COLO668 (cell line): ENCODE results near the gene ARL10.
"Not testable (repeated sequence)": the region's sequence is repeated elsewhere in the genome, so short reads cannot be mapped to it uniquely, and the experiment has no call there.

Experiments used
- DNase-seq: peaks from one replicate; lab custom pipeline; 2025; ENCODE audit not compliant: unreplicated experiment; lab: John Stamatoyannopoulos, UW

ARL10 gene

DNA sequence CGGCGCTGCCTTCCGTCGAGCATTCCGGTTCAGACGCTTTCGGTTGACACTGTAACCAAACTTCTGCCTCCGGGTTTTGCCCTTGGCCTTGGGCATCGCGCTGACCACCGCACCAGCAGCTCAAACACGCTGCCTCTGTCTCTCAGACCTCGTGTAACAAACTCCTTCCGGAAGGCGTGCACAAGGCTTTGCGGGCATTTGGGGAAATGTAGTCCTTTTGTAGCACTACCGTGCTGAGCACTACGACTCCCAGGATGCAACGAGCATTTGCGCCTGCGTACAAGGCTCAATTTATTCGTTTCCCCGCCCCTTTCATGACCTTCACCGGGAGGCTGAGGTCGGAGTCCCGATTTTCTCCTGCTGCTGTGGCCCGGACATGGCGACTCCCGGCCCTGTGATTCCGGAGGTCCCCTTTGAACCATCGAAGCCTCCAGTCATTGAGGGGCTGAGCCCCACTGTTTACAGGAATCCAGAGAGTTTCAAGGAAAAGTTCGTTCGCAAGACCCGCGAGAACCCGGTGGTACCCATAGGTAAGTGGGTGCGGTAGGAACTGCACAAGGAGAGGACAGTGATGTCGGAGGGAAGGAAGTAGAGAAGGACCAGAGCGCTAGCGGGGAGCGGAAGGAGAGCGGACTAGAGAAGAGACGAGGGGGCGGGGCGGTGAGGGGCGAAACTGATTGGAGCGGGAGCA lies 23.3 kb downstream of the ARL10 start, which contains the start of the genes HIGD2A and NOP16:
Gene HIGD2A (plus strand): TSS at position 308 of the 691 bp plus-strand sequence. CDS start 69 bp downstream, at position 377.
Gene NOP16 (minus strand): TSS at position 155 of the 691 bp plus-strand sequence. CDS start 59 bp downstream, at position 96.
- peak; percentile 97 for DNase-seq

DNA sequence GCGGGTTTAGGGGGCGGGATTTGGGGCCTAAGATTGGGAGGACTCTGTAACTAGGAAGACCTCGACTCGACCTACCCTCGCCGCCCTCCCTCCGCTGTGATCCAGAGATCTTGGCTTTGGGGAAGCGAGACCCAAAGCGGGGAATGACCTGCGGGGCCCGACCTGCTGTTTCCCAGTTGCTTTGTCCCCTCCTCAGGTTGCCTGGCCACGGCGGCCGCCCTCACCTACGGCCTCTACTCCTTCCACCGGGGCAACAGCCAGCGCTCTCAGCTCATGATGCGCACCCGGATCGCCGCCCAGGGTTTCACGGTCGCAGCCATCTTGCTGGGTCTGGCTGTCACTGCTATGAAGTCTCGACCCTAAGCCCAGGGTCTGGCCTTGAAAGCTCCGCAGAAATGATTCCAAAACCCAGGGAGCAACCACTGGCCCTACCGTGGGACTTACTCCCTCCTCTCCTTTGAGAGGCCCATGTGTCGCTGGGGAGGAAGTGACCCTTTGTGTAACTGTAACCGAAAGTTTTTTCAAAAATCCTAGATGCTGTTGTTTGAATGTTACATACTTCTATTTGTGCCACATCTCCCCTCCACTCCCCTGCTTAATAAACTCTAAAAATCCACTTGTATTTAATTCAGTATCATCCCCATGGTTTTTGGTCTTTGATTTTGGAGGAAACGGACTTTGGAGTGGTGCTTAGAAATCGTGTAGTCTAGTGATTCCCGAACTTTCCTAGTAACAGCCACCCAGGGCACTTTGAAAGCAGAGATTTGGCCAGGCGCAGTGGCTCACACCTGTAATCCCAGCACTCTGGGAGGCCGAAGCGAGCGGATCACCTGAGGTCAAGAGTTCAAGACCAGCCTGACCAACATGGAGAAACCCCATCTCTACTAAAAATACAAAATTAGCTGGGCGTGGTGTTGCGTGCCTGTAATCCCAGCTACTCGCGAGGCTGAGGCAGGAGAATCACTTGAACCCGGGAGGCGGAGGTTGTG lies 24.1 kb downstream of the ARL10 start:
- no peak for DNase-seq

DNA sequence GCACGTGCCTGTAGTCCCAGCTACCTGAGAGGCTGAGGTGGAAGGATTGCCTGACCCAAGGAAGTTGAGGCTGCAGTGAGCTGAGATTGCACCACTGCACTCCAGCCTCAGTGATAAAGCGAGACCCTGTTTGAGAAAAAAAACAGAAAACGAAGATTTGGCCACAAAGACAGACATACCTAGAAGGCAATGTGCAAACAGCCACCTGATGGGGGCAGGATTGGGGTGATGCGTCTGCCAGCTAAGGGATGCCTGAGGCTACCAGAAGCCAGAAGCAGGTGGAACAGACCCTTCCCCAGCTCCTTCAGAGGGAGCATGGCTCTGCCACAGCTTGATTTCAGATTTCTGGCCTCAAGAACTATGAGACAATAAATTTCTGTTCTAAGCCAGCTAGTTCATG lies 26.2 kb downstream of the ARL10 start:
- no peak for DNase-seq

DNA sequence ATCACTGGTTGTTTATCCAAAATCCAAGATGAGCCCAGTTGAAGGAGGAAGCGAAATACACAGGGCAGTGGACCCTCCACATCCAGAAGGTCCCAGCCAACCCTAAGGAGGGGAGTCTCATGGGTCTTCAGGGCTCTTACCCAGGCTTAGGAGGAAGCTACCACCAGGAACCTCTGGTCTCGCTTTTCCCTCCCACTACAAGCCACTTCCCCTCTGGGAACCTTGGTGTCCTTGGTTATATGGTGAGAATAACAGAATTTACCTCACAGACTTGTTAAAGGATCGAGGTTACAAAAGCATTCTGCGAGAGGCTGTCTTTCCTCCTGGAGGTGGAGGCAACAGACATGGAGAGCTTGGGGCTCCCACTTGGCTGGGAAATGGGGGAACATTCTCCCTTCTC lies 26.7 kb downstream of the ARL10 start:
- DNase-seq, result no peak

- no peak for DNase-seq
Observed at GRCh38 chr5:176392526-176392925, 27.2 kb downstream of the ARL10 start.

DNA sequence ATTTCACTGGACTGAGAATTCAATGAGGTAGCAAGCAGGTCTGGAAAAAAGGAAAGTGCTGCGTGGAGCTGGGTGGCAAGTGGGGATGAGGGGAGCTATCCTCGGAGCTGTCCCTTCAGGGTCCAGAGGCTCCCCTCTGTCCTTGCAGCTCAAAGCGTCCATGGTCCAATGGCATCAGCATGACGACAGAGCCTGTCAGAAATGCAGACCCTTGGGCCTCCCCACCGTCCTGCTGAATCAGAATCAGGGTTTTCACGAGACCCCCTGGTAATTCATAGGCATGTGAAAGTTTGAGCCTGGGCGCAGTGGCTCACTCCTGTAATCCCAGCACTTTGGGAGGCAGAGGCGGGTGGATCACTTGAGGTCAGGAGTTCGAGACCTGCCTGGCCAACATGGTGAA lies 28.8 kb downstream of the ARL10 start:
- no peak for DNase-seq

DNA sequence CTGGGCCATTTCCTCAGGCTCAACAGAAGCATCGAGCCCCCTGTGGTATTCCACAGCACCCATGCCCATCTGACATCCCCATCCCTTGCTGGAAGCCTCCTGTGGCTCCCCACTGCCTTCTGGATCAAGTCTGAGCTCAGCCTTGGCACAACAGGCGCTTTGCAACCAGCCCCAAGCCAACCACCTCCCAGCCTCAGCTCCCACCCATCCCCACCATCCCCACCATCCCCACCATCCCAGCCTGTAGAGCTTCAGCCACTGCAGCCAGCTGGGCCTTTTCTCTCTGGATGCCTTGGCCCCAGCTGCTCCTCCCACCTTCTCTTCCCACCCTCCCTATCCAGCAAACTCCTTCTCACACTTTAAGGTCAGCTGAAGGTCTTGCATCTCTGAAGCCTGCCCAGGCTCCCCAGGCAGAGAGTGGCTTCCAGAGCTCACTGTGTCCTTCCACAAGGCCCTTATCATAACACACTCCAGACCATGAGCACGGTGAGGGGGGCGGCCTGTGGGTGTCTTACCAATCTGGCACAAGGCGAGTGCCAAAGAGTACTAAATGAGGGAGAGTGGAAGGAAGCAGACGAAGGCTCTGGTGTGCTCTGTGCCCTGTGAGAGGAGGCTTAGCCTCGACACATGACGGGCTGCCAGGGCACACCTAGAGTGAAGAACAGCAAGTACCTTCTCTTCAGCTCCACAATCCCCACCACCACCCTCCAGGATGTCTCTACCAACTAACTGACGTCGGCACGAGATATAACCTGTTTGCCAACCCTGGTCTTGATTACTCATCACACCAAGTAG lies 29.8 kb downstream of the ARL10 start:
- DNase-seq, result no peak

GRCh38 chr5:176396330-176396729 lies 31.0 kb downstream of the ARL10 start:
- no peak for DNase-seq

GRCh38 chr5:176397736-176398420 lies 32.6 kb downstream of the ARL10 start:
- DNase-seq, result no peak

DNA sequence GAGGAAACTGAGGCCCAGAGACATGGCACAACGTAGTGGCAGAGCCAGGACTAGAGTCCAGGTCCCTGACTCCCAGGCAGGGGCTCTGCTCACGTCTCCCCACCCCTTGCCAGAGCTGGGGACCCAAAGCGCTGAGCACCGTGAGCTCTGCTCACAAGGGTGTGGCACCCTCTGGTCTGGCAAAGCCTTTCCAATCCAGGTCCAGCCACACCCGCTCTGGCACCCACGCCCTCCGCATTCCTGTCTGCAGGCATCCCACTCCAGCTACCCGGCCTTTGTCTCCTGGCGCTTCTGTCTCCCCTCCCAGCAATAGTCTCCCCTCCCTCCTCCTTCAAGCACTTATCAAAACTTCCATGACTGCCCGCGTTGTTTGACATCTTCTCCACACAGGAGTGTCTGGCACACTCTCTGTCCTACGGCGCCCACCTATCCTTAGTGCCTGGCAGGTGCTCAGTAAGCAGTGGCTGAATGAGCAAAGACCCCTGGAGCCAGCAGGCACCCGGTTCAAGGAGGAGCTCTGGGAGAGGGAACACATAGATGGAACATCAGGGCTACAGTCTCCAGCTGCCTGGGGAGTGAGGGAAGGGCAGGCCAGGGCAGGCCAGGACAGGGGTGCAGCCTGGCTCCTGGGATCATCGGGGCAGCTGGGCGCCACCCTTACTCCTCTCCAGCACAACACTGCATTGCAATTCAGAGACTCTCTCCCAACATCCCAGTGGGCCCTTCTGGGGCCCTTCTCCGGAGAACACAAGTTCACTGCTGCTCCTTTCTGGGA lies 35.3 kb downstream of the ARL10 start:
- DNase-seq, result no peak

- DNase-seq, result no peak
Observed at GRCh38 chr5:176401281-176402205, 36.3 kb downstream of the ARL10 start.

- DNase-seq, result no peak
Observed at GRCh38 chr5:176405656-176406435, 40.6 kb downstream of the ARL10 start.

- no peak for DNase-seq
Observed at GRCh38 chr5:176406436-176407052, 41.3 kb downstream of the ARL10 start.

GRCh38 chr5:176407456-176408251 lies 42.4 kb downstream of the ARL10 start:
- no peak for DNase-seq

- not testable (repeated sequence) for DNase-seq
Observed at GRCh38 chr5:176408252-176408573, 42.9 kb downstream of the ARL10 start.

GRCh38 chr5:176408590-176408989 lies 43.3 kb downstream of the ARL10 start:
- DNase-seq, result no peak

GRCh38 chr5:176409765-176410164 lies 44.5 kb downstream of the ARL10 start:
- DNase-seq, result no peak
